ENCODE data around the gene DAPK2.

DNA sequence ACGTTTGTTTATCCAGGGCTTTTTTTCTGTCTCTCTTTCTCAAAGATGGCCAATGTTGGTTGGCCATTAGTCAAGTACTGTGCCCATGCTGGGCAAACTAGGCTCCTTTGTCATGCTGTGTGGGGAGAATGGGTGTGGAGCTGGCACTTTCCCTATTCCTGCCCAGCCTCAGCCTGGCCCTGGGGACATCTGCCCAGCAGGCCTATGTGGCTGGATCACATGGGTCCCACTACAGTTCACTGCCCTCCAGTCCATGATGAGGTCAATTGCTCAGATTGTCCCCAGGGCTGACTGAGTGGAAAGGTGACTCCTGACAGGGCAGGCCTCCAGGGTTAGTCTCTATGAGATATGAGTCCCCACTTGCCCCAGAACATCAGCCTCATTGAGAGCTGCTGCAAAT, 158.1 kb downstream of the DAPK2 start:
- TF ChIP-seq CTCF (conservative IDR thresholded peaks at IDR 0.05; ENCODE audit: low read depth, low read length) (no peak), EZH2 (IDR thresholded peaks at IDR 0.05; ENCODE audit: low read length, unreplicated experiment) (no peak), EZH2phosphoT487 (IDR thresholded peaks at IDR 0.05; ENCODE audit: borderline replicate concordance, low read length) (no peak)
